Measurements from ENCODE around the gene DPP6.
"Not testable (repeated sequence)": the region's sequence is repeated elsewhere in the genome, so short reads cannot be mapped to it uniquely, and the experiment has no call there.

Gene DPP6

GRCh38 chr7:154916381-154916780 lies 864.2 kb downstream of the DPP6 start:
- DNase-seq: no peak

DNA sequence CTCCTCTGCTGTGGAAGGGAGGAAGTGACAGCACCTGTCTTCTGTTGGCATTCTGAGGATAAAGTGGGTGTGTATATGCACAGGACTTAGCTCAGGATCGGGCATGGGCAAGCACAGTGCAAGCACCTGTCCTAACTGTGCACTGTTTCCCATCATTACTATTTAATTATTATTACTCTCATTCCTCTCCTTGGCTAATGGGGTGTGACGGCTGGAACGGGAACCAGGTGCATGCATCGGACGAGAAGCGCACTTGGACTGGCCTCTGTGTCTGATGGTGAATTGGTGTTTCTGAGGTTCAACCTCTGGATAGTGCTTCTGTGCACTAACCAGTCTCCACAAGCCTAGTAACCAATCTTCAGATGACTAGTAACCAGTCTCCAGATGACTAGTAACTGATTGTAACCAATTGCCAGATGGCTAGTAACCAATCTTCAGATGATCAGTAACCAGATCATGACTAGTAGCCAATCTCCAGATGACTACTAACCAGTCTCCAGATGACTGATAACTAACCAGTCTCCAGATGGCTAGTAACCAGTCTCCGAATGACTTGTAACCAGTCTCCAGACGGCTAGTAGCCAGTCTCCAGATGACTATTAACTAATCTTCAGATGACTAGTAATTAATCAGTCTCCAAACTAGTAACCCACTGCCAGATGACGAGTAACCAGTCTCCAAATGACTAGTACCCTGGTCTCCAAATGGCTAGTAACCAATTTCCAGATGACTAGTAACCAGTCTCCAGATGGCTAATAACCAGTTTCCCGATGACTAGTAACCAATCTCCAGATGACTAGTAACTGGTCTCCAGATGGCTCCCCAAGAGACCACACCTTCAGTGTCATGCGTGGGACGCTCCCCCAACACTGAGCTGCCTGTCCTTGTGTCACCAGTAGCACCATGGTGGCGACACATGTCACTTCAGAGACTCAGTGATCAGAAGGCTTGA lies 864.9 kb downstream of the DPP6 start:
- no peak for DNase-seq

DNA sequence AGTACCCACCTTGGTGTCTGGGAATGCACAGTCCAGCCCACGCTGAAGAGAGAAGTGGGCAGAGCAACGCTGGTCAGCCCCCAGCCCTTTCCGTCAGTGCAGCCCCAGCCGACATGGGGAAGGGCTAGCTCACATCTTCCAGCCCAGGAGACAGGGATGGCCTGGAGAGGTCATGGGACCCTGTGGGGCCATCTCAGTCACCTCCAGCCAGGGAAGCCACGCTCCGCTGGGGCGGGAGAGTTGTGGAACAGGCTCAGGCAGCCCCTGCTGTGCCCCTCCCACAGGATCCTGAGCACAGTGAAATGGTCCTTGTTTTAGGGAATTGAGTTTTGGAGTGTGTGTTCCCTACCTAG lies 865.6 kb downstream of the DPP6 start:
- no peak for DNase-seq

- DNase-seq: no peak
Measured at GRCh38 chr7:154918266-154918665, 866.1 kb downstream of the DPP6 start.

- no peak for DNase-seq
Measured at GRCh38 chr7:154918741-154919140, 866.5 kb downstream of the DPP6 start.

DNA sequence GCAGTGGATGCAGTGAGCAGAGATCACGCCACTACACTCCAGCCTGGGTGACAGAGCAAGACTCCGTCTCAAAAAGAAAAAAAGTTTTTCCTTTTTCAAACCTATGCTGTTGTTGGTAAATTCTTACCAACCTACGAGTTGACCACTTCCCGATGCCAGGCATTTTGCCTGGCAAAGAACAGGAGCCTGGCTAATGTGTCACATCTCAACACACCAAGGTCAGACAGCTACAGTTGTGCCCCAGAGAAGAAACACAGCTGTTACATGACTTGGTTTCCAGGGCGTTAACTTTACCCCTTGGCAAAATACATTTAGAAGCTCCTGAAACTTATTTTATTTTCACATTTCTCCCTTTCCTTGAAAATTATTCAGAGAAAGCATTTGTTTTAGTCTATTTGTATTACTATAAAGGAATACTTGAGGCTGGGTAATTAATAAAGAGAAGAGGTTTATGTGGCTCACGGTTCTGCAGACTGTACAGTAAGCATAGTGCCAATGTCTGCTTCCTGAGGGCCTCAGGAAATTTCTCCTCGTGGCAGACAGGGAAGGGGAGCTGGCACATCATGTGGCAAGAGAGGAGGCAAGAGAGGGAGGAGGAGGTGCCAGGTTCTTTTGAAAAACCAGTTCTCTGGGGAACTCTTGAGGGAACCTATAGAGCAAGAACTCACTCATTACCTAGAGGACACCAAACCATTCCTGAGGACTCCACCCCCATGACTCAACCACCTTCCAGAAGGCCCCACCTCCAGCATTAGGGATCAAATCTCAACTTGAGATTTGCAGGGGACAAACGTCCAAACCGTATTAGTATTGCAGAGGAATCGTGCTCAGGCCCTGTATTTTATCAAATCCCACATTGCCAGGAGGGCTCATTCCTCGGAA lies 867.4 kb downstream of the DPP6 start:
- no peak for DNase-seq

DNA sequence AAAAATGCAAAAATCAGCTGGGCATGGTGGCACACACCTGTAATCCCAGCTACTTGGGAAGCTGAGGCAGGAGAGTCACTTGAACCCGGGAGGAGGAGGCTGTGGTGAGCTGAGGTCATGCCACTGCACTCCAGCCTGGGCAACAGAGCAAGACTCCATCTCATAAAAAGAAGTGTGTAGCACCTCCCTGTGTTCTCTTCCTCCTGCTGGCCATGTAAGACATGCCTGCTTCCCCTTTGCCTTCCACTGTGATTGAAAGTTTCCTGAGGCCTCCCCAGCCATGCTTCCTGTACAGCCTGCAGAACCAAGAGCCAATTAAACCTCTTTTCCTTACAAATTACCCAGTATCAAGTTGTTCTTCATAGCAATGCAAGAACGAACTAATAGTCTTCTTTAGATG lies 870.3 kb downstream of the DPP6 start:
- DNase-seq: not testable (repeated sequence)

GRCh38 chr7:154927624-154928125 lies 875.5 kb downstream of the DPP6 start:
- peak; percentile 74 for DNase-seq

DNA sequence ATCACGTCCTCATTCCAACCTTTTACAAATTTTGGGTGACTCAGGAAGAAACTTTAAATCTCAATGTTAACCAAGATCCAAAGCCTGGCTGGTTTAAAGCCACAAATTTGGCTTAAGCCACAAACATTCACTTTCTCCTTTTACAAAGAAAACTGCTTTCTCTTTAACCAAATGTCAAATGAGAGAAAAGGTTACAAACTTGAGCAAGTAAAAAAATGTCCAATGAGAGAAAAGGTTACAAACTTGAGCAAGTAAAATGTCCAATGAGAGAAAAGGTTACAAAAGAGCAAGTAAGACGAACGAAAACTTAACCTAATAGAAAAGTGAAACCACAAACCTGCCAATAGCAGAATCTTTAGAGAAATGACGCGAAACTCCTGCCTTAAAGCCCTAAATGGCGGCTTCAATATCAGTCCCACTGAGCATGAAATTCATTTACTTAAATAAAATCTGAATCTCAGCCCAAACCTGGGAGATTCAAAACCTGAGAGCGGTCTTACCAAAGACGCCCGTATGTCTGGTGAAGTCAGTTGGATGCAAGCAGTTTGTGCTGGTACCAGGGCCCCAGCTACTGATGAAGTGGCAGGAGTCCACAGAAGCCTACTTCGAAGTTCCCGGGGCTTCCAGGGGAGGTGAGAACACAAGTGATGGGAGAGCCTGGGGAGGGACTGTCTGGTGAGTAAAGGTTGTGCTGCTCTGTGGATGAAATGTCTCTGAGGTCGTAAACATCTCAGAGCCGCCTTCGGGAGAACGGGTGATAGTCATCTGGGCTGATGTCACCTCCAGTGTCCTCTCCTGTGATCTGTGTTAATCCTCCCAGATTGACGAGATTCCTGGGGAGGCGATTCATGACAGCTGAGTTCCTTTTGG lies 876.2 kb downstream of the DPP6 start:
- DNase-seq: peak; percentile 89

- DNase-seq: no peak
Measured at GRCh38 chr7:154929006-154929726, 877.0 kb downstream of the DPP6 start.

DNA sequence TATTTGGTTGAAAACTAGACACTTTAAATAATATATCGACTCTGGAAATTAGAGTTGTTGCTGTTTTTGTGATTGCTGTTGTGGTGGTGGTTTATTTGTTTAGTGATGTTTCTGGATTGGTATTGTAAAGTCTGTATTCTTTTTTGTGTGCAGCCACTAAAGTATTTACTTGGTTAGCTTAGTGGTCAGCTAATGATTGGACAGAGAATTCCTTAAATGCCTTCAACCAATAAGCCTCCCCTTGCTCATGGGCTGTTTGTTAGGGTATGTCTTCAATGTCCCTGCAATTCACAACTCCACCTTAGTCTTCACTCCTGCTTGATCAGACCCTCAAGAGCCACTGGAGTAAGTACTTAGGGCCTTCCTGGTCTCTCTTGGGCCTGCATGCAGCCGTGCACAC lies 879.7 kb downstream of the DPP6 start:
- peak; percentile 37 for DNase-seq

DNA sequence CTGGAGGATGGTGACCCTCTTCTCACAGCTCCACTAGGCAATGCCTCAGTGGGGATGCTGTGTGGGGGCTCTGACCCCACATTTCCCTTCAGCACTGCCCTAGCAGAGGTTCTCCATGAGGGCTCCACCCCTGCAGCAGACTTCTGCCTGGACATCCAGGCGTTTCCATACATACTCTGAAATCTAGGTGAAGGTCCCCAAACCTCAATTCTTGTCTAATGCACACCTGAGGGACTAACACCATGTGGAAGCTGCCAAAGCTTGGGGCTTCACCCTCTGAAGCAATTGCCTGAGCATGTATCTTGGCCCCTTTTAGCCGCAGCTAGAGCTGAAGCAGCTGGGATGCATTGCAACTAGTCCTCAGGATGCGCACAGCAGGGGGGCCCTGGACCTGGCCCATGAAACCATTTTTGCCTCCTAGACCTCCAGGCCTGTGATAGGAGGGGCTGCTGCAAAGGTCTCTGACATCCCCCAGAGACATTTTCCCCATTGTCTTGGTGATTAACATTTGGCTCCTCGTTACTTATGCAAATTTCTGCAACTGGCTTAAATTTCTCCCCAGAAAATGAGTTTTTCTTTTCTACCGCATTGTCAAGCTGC lies 882.3 kb downstream of the DPP6 start:
- DNase-seq: not testable (repeated sequence)

DNA sequence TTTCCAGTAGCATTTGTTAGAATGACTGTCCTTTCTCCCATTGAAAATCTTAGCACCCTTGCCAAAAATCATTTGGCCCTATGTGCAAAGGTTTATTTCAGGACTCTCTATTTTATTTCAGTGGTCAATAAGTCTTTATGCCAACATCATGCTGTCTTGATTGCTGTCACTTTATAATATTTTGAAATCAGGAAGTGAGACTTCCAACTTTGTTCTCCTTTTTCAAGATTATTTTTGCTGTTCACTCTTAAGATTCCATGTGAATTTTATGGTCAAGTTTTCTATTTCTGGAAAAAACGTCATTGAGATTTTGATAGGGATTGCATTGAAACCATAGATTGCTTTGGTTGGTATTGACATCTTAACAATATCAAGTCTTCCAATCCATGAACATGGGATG lies 885.6 kb downstream of the DPP6 start:
- DNase-seq: no peak

DNA sequence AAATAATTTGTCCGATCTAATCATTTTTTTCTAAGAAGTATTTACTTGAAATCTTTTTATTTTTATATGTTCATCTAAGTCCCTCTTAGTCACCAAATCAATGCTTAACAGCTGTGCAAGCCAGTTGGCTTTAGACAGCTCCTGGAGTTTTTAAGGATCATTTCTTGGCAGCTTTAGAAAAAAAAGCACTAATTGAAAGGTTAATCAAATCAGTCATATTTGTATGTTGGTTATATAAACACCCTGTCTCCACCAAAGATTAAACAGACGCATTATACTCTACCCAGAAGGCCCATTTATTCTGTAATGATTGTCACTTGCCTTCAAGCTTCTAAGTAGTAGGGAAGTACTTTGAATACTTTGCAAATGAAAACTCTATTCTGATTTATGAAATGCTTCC lies 890.5 kb downstream of the DPP6 start:
- no peak for DNase-seq

Measured in fibroblast of skin of back (primary cell).